Glomerular endothelial cell (primary cell): Measurements from ENCODE around the gene ADGRE2. TPM values are rescaled to one million over a fixed set of nuclear protein-coding genes. Genes with fewer than 3 reads are reported as not detected.
A peak's percentile ranks its signal among the peaks of the same experiment; 100 is the strongest.

Experiments
- DNase-seq: peaks from one replicate; pipeline ENCODE4 v3.0.0-alpha.2; 2011; ENCODE audit warnings: low read depth, low spot score; ENCODE audit errors: extremely low read depth
- total RNA-seq: library from RNA; depleted of rRNA; stranded (reverse); fragments of >200 nt; gene quantifications from 2 replicates; pipeline ENCODE4 v1.2.3, GENCODE V29; 2015

Gene ADGRE2
- total RNA-seq, 1 donor from 2014 or later: 0.06 TPM

GRCh38 chr19:14748601-14749000 is 29.8 kb downstream of the ADGRE2 start:
- DNase-seq: no peak

GRCh38 chr19:14746886-14747285 is 31.5 kb downstream of the ADGRE2 start:
- DNase-seq: no peak

GRCh38 chr19:14735915-14736314 is 42.4 kb downstream of the ADGRE2 start:
- no peak for DNase-seq

GRCh38 chr19:14733574-14733973 is 44.8 kb downstream of the ADGRE2 start:
- no peak for DNase-seq

- no peak for DNase-seq
These were observed 45.9 kb downstream of the ADGRE2 start for GRCh38 chr19:14732510-14732909.

GRCh38 chr19:14731200-14731599 is 47.2 kb downstream of the ADGRE2 start:
- DNase-seq: no peak

GRCh38 chr19:14728595-14728994 is 49.8 kb downstream of the ADGRE2 start:
- DNase-seq: no peak

GRCh38 chr19:14722127-14722526 is 56.2 kb downstream of the ADGRE2 start:
- DNase-seq: no peak

- DNase-seq: no peak
These were observed 59.2 kb downstream of the ADGRE2 start for GRCh38 chr19:14719162-14719561.

- DNase-seq: no peak
These were observed 59.7 kb downstream of the ADGRE2 start for GRCh38 chr19:14718522-14719116.

GRCh38 chr19:14715841-14716240 is 62.5 kb downstream of the ADGRE2 start:
- no peak for DNase-seq

GRCh38 chr19:14704450-14704849 is 73.9 kb downstream of the ADGRE2 start:
- DNase-seq: no peak

GRCh38 chr19:14703833-14704232 is 74.5 kb downstream of the ADGRE2 start:
- no peak for DNase-seq

- no peak for DNase-seq
These were observed 77.5 kb downstream of the ADGRE2 start for GRCh38 chr19:14700711-14701375.

- no peak for DNase-seq
These were observed 78.7 kb downstream of the ADGRE2 start for GRCh38 chr19:14699641-14700040.

- no peak for DNase-seq
These were observed 82.9 kb downstream of the ADGRE2 start for GRCh38 chr19:14695471-14695870.

- DNase-seq: no peak
These were observed 83.6 kb downstream of the ADGRE2 start for GRCh38 chr19:14694641-14695266.

GRCh38 chr19:14689598-14690503 is 88.5 kb downstream of the ADGRE2 start, which contains the start of gene ZNF333:
Gene ZNF333 (plus strand): TSS chr19:14690048. CDS start chr19:14693492, 3,444 bp downstream.
- DNase-seq: peak; percentile 29

- DNase-seq: no peak
These were observed 91.9 kb downstream of the ADGRE2 start for GRCh38 chr19:14686411-14686810.

- no peak for DNase-seq
These were observed 94.9 kb downstream of the ADGRE2 start for GRCh38 chr19:14683439-14683838.
